Mesendoderm (in vitro differentiated cells): ENCODE measurements around the gene PSMB7.

Experiments used
- DNase-seq: peaks from one replicate; pipeline ENCODE4 v3.0.0; 2013
- H2AK5ac ChIP-seq: 2 replicates; pipeline ENCODE4 v1.6.1; 2013; ENCODE audit warnings: low read length, inconsistent platforms
- H2BK120ac ChIP-seq: 2 replicates; pipeline ENCODE4 v1.6.1; 2013; ENCODE audit warnings: low read depth, mild to moderate bottlenecking, low read length, moderate library complexity, mixed read lengths
- H2BK15ac ChIP-seq: replicated peaks from 2 replicates; pipeline ENCODE4 v1.6.1; 2013; ENCODE audit warnings: low read depth, mild to moderate bottlenecking, moderate library complexity
- H2BK5ac ChIP-seq: 2 replicates; pipeline ENCODE4 v1.6.1; 2013; ENCODE audit warnings: low read length, inconsistent platforms
- H3K18ac ChIP-seq: 2 replicates; pipeline ENCODE4 v1.6.1; 2013; ENCODE audit warnings: mild to moderate bottlenecking, low read length, mixed read lengths
- H3K23ac ChIP-seq: one replicate; pipeline ENCODE4 v1.6.1; 2013; ENCODE audit warnings: low read length
- H3K27ac ChIP-seq: 2 replicates; pipeline ENCODE4 v1.5.1; 2013; ENCODE audit warnings: low read depth, mild to moderate bottlenecking, inconsistent platforms, low read length, moderate library complexity
- H3K27me3 ChIP-seq: 2 replicates; pipeline ENCODE4 v1.6.1; 2013; ENCODE audit warnings: low read length, control low read depth, mild to moderate bottlenecking, inconsistent platforms; ENCODE audit not compliant: insufficient read depth, poor library complexity
- H3K36me3 ChIP-seq: 2 replicates; pipeline ENCODE4 v1.6.1; 2013; ENCODE audit warnings: low read length, inconsistent platforms; ENCODE audit not compliant: control insufficient read depth, insufficient read depth
- H3K4ac ChIP-seq: one replicate; pipeline ENCODE4 v1.6.1; 2013; ENCODE audit warnings: low read depth, mild to moderate bottlenecking, low read length, moderate library complexity
- H3K4me1 ChIP-seq: 2 replicates; pipeline ENCODE4 v1.6.1; 2013; ENCODE audit warnings: low read depth, low read length, inconsistent platforms; ENCODE audit not compliant: control insufficient read depth
- H3K4me2 ChIP-seq: 2 replicates; pipeline ENCODE4 v1.6.1; 2013; ENCODE audit warnings: low read length
- H3K4me3 ChIP-seq: 2 replicates; pipeline ENCODE4 v1.5.1; 2013; ENCODE audit warnings: mild to moderate bottlenecking, low read length
- H3K56ac ChIP-seq: one replicate; pipeline ENCODE4 v1.6.1; 2013; ENCODE audit warnings: low read length
- H3K79me1 ChIP-seq: 2 replicates; pipeline ENCODE4 v1.6.1; 2013; ENCODE audit warnings: low read length, inconsistent platforms
- H3K79me2 ChIP-seq: 2 replicates; pipeline ENCODE4 v1.6.1; 2013; ENCODE audit warnings: mild to moderate bottlenecking, low read length; ENCODE audit not compliant: control insufficient read depth, insufficient read depth
- H3K9ac ChIP-seq: 2 replicates; pipeline ENCODE4 v1.6.1; 2013; ENCODE audit warnings: low read length, inconsistent platforms
- H4K5ac ChIP-seq: one replicate; pipeline ENCODE4 v1.6.1; 2013; ENCODE audit warnings: low read length
- H4K8ac ChIP-seq: one replicate; pipeline ENCODE4 v1.6.1; 2013; ENCODE audit warnings: low read depth, mild to moderate bottlenecking, control low read depth, low read length, moderate library complexity
- WGBS: extraction: QIAGEN DNeasy Blood & Tissue Kit; methylation state at CpG from one replicate; pipeline ENCODE4 v1.1.7; 2013; ENCODE audit warnings: low lambda C conversion rate, missing lambda C conversion rate; ENCODE audit not compliant: insufficient coverage; ENCODE audit errors: extremely low coverage; 5-methylcytosine and 5-hydroxymethylcytosine counted together

PSMB7 gene

GRCh38 chr9:124335320-124335707 is 79.9 kb downstream of the PSMB7 start:
- no peak overlapping the region for H3K56ac ChIP-seq
- H3K4ac ChIP-seq = no peak overlapping the region
- H3K27ac ChIP-seq = no peak overlapping the region
- no peaks in the 10 kb centered on the region for H3K79me2 ChIP-seq
- no peak for DNase-seq
- H3K18ac ChIP-seq = no peak overlapping the region
- H3K23ac ChIP-seq = no peak overlapping the region
- no peaks in the 10 kb centered on the region for H3K4me1 ChIP-seq
- WGBS = no CpG with 5 or more reads among the region's 14 CpGs
- H2BK120ac ChIP-seq = no peak overlapping the region
- no peaks in the 10 kb centered on the region for H3K27me3 ChIP-seq
- H4K8ac ChIP-seq = no peak overlapping the region
- H3K36me3 ChIP-seq = no peaks in the 10 kb centered on the region
- no peaks in the 10 kb centered on the region for H3K79me1 ChIP-seq
- no peak overlapping the region for H3K9ac ChIP-seq
- no peak overlapping the region for H2BK15ac ChIP-seq
- H4K5ac ChIP-seq = no peak overlapping the region
- no peak overlapping the region for H3K4me2 ChIP-seq
- H3K4me3 ChIP-seq = no peak overlapping the region
- H2BK5ac ChIP-seq = no peak overlapping the region
- no peak overlapping the region for H2AK5ac ChIP-seq

GRCh38 chr9:124334568-124335319 is 80.5 kb downstream of the PSMB7 start:
- H3K18ac ChIP-seq = no peak overlapping the region
- H3K23ac ChIP-seq = no peak overlapping the region
- no peak overlapping the region for H4K8ac ChIP-seq
- H2AK5ac ChIP-seq = no peak overlapping the region
- H4K5ac ChIP-seq = no peak overlapping the region
- H2BK15ac ChIP-seq = no peak overlapping the region
- no peaks in the 10 kb centered on the region for H3K79me1 ChIP-seq
- H3K4me3 ChIP-seq = no peak overlapping the region
- no peaks in the 10 kb centered on the region for H3K27me3 ChIP-seq
- no peak overlapping the region for H3K9ac ChIP-seq
- H2BK120ac ChIP-seq = no peak overlapping the region
- H2BK5ac ChIP-seq = no peak overlapping the region
- no peaks in the 10 kb centered on the region for H3K36me3 ChIP-seq
- no peak for DNase-seq
- WGBS = no CpG with 5 or more reads among the region's 15 CpGs
- H3K56ac ChIP-seq = no peak overlapping the region
- no peaks in the 10 kb centered on the region for H3K4me1 ChIP-seq
- no peak overlapping the region for H3K27ac ChIP-seq
- H3K4ac ChIP-seq = no peak overlapping the region
- no peak overlapping the region for H3K4me2 ChIP-seq
- no peaks in the 10 kb centered on the region for H3K79me2 ChIP-seq

GRCh38 chr9:124333203-124333579 is 82.1 kb downstream of the PSMB7 start:
- Histone ChIP-seq H3K4me2 (no peak overlapping the region), H3K27me3 (no peaks in the 10 kb centered on the region), H3K4me3 (no peak overlapping the region), H3K79me2 (no peaks in the 10 kb centered on the region), H2AK5ac (no peak overlapping the region), H3K27ac (no peak overlapping the region), H3K23ac (no peak overlapping the region), H3K56ac (no peak overlapping the region), H2BK120ac (no peak overlapping the region), H3K4ac (no peak overlapping the region), H3K18ac (no peak overlapping the region), H3K9ac (no peak overlapping the region), H2BK15ac (no peak overlapping the region), H3K36me3 (no peaks in the 10 kb centered on the region), H4K8ac (no peak overlapping the region), H2BK5ac (no peak overlapping the region), H4K5ac (no peak overlapping the region), H3K79me1 (no peaks in the 10 kb centered on the region), H3K4me1 (no peaks in the 10 kb centered on the region)
- WGBS = no CpG with 5 or more reads among the region's 7 CpGs
- DNase-seq = no peak

GRCh38 chr9:124332361-124333202 is 82.7 kb downstream of the PSMB7 start:
- Histone ChIP-seq H4K5ac (no peak overlapping the region), H3K27me3 (no peaks in the 10 kb centered on the region), H2AK5ac (no peak overlapping the region), H3K79me2 (no peaks in the 10 kb centered on the region), H3K4ac (no peak overlapping the region), H3K4me1 (no peaks in the 10 kb centered on the region), H3K56ac (no peak overlapping the region), H3K9ac (no peak overlapping the region), H3K27ac (no peak overlapping the region), H3K23ac (no peak overlapping the region), H2BK5ac (no peak overlapping the region), H3K79me1 (no peaks in the 10 kb centered on the region), H2BK120ac (no peak overlapping the region), H3K4me3 (no peak overlapping the region), H3K36me3 (no peaks in the 10 kb centered on the region), H3K4me2 (no peak overlapping the region), H3K18ac (no peak overlapping the region), H2BK15ac (no peak overlapping the region), H4K8ac (no peak overlapping the region)
- WGBS = no CpG with 5 or more reads among the region's 28 CpGs
- no peak for DNase-seq

- H2BK15ac ChIP-seq = no peak overlapping the region
- H3K4me2 ChIP-seq = no peak overlapping the region
- WGBS = no CpG with 5 or more reads among the region's 11 CpGs
- no peak overlapping the region for H3K9ac ChIP-seq
- H3K4ac ChIP-seq = no peak overlapping the region
- no peaks in the 10 kb centered on the region for H3K27me3 ChIP-seq
- H2BK5ac ChIP-seq = no peak overlapping the region
- H3K4me3 ChIP-seq = no peak overlapping the region
- H3K23ac ChIP-seq = no peak overlapping the region
- H3K4me1 ChIP-seq = no peaks in the 10 kb centered on the region
- DNase-seq = no peak
- no peaks in the 10 kb centered on the region for H3K36me3 ChIP-seq
- no peak overlapping the region for H4K8ac ChIP-seq
- no peaks in the 10 kb centered on the region for H3K79me1 ChIP-seq
- no peak overlapping the region for H4K5ac ChIP-seq
- no peaks in the 10 kb centered on the region for H3K79me2 ChIP-seq
- no peak overlapping the region for H3K56ac ChIP-seq
- no peak overlapping the region for H2BK120ac ChIP-seq
- no peak overlapping the region for H3K27ac ChIP-seq
- H2AK5ac ChIP-seq = no peak overlapping the region
- H3K18ac ChIP-seq = no peak overlapping the region
These were observed 83.7 kb downstream of the PSMB7 start for GRCh38 chr9:124331580-124331979.
